Measurements from ENCODE around the gene ME1. TPM values are rescaled to one million over a fixed set of nuclear protein-coding genes. Genes with fewer than 3 reads are reported as not detected.

The ME1 gene
- total and polyA plus RNA-seq, 2 of the 13 experiments (the other 11 are each of a cell fraction or from before 2014, with no cell fraction given): not detected

DNA sequence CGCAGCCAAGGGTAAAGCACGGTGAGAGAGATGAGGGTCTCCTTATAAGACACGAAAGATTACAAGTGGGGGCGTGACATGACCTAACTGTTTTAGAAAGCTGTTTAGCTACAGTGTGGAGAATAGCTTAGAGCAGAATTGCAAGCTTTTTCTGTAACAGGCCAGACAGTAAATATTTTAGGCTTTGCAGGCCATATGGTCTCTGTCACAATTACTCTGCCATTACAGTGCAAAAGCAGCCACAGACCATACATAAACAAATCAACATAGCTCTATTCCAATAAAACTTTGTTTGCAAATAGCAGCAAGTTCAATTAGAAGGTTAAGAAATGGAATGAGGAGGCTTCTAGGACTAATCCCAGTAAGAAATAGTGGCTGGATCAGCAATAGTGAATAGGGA, 254.6 kb downstream of the ME1 start:
- DNase-seq (ENCODE audit: low spot score) (no peak), ATAC-seq (no peak), FAIRE-seq (no peak)
- in situ Hi-C loops (cut with HindIII; ENCODE audit: extremely low pct_ligation_motif_present, low pct_unique_long_range_greater_than_20kb): loop anchor here (25.0 kb wide), 1 partner anchor 939 kb away; the partner anchor contains the start of gene IBTK
- Histone ChIP-seq H3K9me3 (ENCODE audit: low read length) (no peaks in the 10 kb centered on the region), H3K27me3 (ENCODE audit: control insufficient read depth in 1 of 2, insufficient read depth in 2 of 2, low read length in 2 of 2) (no peaks in the 10 kb centered on the region), H3K36me3 (replicated peaks in 1 of 2; ENCODE audit: control insufficient read depth in 1 of 2, insufficient read depth in 2 of 2, low read length in 2 of 2) (peaks cover 10 to 89% of the 10 kb centered on the region in 2 experiments), H3K4me1 (ENCODE audit: insufficient read depth, low read length) (no peaks in the 10 kb centered on the region), H2AFZ (ENCODE audit: low read length) (no peak overlapping the region), H3K27ac (ENCODE audit: extremely low read length, insufficient read depth, low read length) (no peak overlapping the region), H3K9ac (ENCODE audit: insufficient read depth, low read depth, low read length) (no peak overlapping the region), H4K20me1 (ENCODE audit: insufficient read depth, low read length) (no peaks in the 10 kb centered on the region), H3K79me2 (ENCODE audit: insufficient read depth, low read length) (no peaks in the 10 kb centered on the region), H3K4me2 (ENCODE audit: low read depth, low read length) (no peak overlapping the region), H3K4me3 (replicated peaks in 1 of 3; ENCODE audit: insufficient read depth in 1 of 3, low read depth in 2 of 3, low read length in 3 of 3) (no peak overlapping the region)
- no TSS peak for BruUV-seq (replicated peaks)
- intact Hi-C loops (cut with micrococcal nuclease; ENCODE audit: unreplicated experiment): no loop called here
- POLR2A ChIA-PET: no interaction called here
- TF ChIP-seq ZNF547 (CRISPR knock-in tag; IDR thresholded peaks at IDR 0.05) (no peak), HNRNPUL1 (IDR thresholded peaks at IDR 0.05; ENCODE audit: low read depth, low read length) (no peak), ZNF891 (CRISPR knock-in tag; IDR thresholded peaks at IDR 0.05) (no peak), PHF8 (CRISPR knock-in tag; IDR thresholded peaks at IDR 0.05) (no peak), ZNF460 (CRISPR knock-in tag; IDR thresholded peaks at IDR 0.05; ENCODE audit: borderline replicate concordance) (no peak), ESRRA (CRISPR knock-in tag; IDR thresholded peaks at IDR 0.05; ENCODE audit: low read depth) (no peak), ZNF136 (CRISPR knock-in tag; IDR thresholded peaks at IDR 0.05; ENCODE audit: low read depth) (no peak), TP53 (CRISPR knock-in tag; conservative IDR thresholded peaks at IDR 0.05) (no peak)
- TF ChIP-seq, protein P1, sequence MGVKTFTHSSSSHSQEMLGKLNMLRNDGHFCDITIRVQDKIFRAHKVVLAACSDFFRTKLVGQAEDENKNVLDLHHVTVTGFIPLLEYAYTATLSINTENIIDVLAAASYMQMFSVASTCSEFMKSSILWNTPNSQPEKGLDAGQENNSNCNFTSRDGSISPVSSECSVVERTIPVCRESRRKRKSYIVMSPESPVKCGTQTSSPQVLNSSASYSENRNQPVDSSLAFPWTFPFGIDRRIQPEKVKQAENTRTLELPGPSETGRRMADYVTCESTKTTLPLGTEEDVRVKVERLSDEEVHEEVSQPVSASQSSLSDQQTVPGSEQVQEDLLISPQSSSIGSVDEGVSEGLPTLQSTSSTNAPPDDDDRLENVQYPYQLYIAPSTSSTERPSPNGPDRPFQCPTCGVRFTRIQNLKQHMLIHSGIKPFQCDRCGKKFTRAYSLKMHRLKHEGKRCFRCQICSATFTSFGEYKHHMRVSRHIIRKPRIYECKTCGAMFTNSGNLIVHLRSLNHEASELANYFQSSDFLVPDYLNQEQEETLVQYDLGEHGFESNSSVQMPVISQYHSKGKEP (CRISPR knock-in tag; IDR thresholded peaks at IDR 0.05): no peak
- TF ChIP-seq, protein P2, sequence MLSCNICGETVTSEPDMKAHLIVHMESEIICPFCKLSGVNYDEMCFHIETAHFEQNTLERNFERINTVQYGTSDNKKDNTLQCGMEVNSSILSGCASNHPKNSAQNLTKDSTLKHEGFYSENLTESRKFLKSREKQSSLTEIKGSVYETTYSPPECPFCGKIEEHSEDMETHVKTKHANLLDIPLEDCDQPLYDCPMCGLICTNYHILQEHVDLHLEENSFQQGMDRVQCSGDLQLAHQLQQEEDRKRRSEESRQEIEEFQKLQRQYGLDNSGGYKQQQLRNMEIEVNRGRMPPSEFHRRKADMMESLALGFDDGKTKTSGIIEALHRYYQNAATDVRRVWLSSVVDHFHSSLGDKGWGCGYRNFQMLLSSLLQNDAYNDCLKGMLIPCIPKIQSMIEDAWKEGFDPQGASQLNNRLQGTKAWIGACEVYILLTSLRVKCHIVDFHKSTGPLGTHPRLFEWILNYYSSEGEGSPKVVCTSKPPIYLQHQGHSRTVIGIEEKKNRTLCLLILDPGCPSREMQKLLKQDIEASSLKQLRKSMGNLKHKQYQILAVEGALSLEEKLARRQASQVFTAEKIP (CRISPR knock-in tag; IDR thresholded peaks at IDR 0.05; ENCODE audit: borderline replicate concordance): no peak
- TF ChIP-seq, protein P3, sequence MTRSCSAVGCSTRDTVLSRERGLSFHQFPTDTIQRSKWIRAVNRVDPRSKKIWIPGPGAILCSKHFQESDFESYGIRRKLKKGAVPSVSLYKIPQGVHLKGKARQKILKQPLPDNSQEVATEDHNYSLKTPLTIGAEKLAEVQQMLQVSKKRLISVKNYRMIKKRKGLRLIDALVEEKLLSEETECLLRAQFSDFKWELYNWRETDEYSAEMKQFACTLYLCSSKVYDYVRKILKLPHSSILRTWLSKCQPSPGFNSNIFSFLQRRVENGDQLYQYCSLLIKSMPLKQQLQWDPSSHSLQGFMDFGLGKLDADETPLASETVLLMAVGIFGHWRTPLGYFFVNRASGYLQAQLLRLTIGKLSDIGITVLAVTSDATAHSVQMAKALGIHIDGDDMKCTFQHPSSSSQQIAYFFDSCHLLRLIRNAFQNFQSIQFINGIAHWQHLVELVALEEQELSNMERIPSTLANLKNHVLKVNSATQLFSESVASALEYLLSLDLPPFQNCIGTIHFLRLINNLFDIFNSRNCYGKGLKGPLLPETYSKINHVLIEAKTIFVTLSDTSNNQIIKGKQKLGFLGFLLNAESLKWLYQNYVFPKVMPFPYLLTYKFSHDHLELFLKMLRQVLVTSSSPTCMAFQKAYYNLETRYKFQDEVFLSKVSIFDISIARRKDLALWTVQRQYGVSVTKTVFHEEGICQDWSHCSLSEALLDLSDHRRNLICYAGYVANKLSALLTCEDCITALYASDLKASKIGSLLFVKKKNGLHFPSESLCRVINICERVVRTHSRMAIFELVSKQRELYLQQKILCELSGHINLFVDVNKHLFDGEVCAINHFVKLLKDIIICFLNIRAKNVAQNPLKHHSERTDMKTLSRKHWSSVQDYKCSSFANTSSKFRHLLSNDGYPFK (CRISPR knock-in tag; IDR thresholded peaks at IDR 0.05; ENCODE audit: borderline replicate concordance): no peak
- WGBS (ENCODE audit: low lambda C conversion rate): 97% methylated on average over 4 of the region's 4 CpGs
- CTCF ChIA-PET (ENCODE audit: low intra/inter-chr PET ratio, low total read pairs): no interaction called here
